Measurements from ENCODE around the gene CACNG7. TPM values are rescaled to one million over a fixed set of nuclear protein-coding genes. Genes with fewer than 3 reads are reported as not detected.

Gene CACNG7
- total RNA-seq, 4 donors from 2014 or later = 1.0 TPM; not detected in 3

- H3K4me3 ChIP-seq = no peak overlapping the region
- H3K36me3 ChIP-seq = no peaks in the 10 kb centered on the region
- no peaks in the 10 kb centered on the region for H3K9me3 ChIP-seq
- H3K27ac ChIP-seq = no peak overlapping the region
- H3K4me1 ChIP-seq = peaks cover 0 to 16% of the 10 kb centered on the region in 2 donors
- intact Hi-C loops (cut with DNase I; ENCODE audit: low total_unique reads) = no loop called here
- peaks cover 25 to 33% of the 10 kb centered on the region in 2 donors for H3K27me3 ChIP-seq
- DNase-seq = no peak
- TF ChIP-seq, protein P1, sequence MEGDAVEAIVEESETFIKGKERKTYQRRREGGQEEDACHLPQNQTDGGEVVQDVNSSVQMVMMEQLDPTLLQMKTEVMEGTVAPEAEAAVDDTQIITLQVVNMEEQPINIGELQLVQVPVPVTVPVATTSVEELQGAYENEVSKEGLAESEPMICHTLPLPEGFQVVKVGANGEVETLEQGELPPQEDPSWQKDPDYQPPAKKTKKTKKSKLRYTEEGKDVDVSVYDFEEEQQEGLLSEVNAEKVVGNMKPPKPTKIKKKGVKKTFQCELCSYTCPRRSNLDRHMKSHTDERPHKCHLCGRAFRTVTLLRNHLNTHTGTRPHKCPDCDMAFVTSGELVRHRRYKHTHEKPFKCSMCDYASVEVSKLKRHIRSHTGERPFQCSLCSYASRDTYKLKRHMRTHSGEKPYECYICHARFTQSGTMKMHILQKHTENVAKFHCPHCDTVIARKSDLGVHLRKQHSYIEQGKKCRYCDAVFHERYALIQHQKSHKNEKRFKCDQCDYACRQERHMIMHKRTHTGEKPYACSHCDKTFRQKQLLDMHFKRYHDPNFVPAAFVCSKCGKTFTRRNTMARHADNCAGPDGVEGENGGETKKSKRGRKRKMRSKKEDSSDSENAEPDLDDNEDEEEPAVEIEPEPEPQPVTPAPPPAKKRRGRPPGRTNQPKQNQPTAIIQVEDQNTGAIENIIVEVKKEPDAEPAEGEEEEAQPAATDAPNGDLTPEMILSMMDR (IDR thresholded peaks at IDR 0.05) = no peak
- no peak for TF ChIP-seq POLR2A (IDR thresholded peaks at IDR 0.05)
These were observed 26.6 kb upstream of the CACNG7 start for GRCh38 chr19:53882391-53883050.

- H3K4me3 ChIP-seq = no peak overlapping the region
- intact Hi-C loops (cut with DNase I; ENCODE audit: low total_unique reads) = no loop called here
- TF ChIP-seq, protein P1 (IDR thresholded peaks at IDR 0.05) = no peak
- TF ChIP-seq POLR2A (IDR thresholded peaks at IDR 0.05) = no peak
- H3K27ac ChIP-seq = no peak overlapping the region
- H3K4me1 ChIP-seq = peaks cover 0 to 16% of the 10 kb centered on the region in 2 donors
- no peaks in the 10 kb centered on the region for H3K36me3 ChIP-seq
- peaks cover 25 to 33% of the 10 kb centered on the region in 2 donors for H3K27me3 ChIP-seq
- no peaks in the 10 kb centered on the region for H3K9me3 ChIP-seq
- DNase-seq = no peak
These were observed 25.8 kb upstream of the CACNG7 start for GRCh38 chr19:53883231-53883661.

DNA sequence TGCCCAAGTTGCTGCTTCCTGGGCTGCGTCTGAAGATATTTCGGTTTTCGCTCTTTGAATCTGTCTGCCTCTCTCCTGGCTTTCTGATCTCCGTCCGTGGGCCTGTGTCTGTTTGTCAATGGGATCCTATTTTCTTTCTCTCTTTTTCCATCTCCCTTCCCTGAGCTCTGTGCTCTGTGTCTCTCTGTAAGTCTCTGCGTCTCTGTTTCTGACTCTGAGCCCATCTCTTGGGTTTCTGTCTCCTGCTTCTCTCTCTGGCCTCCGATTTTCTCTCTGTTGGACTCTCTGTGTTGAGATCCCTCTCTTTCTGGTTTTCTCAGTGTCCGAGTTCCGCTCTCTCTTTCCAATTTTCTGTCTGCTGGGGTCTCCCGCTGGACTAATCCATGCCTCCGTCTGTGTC is 25.3 kb upstream of the CACNG7 start:
- no peak overlapping the region for H3K27ac ChIP-seq
- intact Hi-C loops (cut with DNase I; ENCODE audit: low total_unique reads) = no loop called here
- H3K27me3 ChIP-seq = peaks cover 25 to 33% of the 10 kb centered on the region in 2 donors
- DNase-seq = no peak
- no peak overlapping the region for H3K4me3 ChIP-seq
- peaks cover 0 to 15% of the 10 kb centered on the region in 2 donors for H3K4me1 ChIP-seq
- TF ChIP-seq, protein P1 (IDR thresholded peaks at IDR 0.05) = no peak
- no peak for TF ChIP-seq POLR2A (IDR thresholded peaks at IDR 0.05)
- no peaks in the 10 kb centered on the region for H3K36me3 ChIP-seq
- no peaks in the 10 kb centered on the region for H3K9me3 ChIP-seq

DNA sequence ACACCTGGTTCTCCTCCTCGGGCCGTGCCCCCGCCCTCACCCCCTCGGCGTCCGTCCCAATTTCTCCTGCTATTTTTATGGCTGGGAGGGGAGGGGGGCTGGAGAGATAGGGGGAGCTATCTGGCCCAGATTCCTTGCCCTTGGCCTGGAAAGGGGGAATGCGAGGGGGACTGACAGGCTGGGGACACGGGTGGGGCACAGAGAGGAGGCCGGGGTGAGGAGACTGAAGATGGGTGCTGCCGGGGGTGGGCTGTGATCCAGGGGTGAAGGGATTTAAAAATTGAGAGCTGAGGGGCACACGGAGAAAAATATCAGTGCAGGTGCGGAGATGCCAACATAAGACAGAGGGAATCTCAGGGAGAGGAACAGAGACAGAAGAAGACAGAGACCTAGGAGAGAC is 24.8 kb upstream of the CACNG7 start:
- intact Hi-C loops (cut with DNase I; ENCODE audit: low total_unique reads) = no loop called here
- Histone ChIP-seq H3K4me1 (peaks cover 0 to 11% of the 10 kb centered on the region in 2 donors), H3K27me3 (peaks cover 25 to 28% of the 10 kb centered on the region in 2 donors), H3K27ac (no peak overlapping the region), H3K9me3 (no peaks in the 10 kb centered on the region), H3K36me3 (no peaks in the 10 kb centered on the region), H3K4me3 (no peak overlapping the region)
- no peak for TF ChIP-seq POLR2A (IDR thresholded peaks at IDR 0.05)
- TF ChIP-seq, protein P1 (IDR thresholded peaks at IDR 0.05) = no peak
- no peak for DNase-seq

- no peak overlapping the region for H3K27ac ChIP-seq
- TF ChIP-seq POLR2A (IDR thresholded peaks at IDR 0.05) = no peak
- TF ChIP-seq, protein P1 (IDR thresholded peaks at IDR 0.05) = no peak
- H3K36me3 ChIP-seq = no peaks in the 10 kb centered on the region
- H3K4me1 ChIP-seq = peaks cover 0 to 11% of the 10 kb centered on the region in 2 donors
- intact Hi-C loops (cut with DNase I; ENCODE audit: low total_unique reads) = no loop called here
- H3K9me3 ChIP-seq = no peaks in the 10 kb centered on the region
- DNase-seq = no peak
- H3K27me3 ChIP-seq = peaks cover 25 to 28% of the 10 kb centered on the region in 2 donors
- H3K4me3 ChIP-seq = no peak overlapping the region
These were observed 24.0 kb upstream of the CACNG7 start for GRCh38 chr19:53885036-53885435.
